ENCODE data around the gene TFCP2L1.
"Not testable (repeated sequence)": the region's sequence is repeated elsewhere in the genome, so short reads cannot be mapped to it uniquely, and the experiment has no call there.

The TFCP2L1 gene, protein sequence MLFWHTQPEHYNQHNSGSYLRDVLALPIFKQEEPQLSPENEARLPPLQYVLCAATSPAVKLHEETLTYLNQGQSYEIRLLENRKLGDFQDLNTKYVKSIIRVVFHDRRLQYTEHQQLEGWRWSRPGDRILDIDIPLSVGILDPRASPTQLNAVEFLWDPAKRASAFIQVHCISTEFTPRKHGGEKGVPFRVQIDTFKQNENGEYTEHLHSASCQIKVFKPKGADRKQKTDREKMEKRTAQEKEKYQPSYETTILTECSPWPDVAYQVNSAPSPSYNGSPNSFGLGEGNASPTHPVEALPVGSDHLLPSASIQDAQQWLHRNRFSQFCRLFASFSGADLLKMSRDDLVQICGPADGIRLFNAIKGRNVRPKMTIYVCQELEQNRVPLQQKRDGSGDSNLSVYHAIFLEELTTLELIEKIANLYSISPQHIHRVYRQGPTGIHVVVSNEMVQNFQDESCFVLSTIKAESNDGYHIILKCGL

DNA sequence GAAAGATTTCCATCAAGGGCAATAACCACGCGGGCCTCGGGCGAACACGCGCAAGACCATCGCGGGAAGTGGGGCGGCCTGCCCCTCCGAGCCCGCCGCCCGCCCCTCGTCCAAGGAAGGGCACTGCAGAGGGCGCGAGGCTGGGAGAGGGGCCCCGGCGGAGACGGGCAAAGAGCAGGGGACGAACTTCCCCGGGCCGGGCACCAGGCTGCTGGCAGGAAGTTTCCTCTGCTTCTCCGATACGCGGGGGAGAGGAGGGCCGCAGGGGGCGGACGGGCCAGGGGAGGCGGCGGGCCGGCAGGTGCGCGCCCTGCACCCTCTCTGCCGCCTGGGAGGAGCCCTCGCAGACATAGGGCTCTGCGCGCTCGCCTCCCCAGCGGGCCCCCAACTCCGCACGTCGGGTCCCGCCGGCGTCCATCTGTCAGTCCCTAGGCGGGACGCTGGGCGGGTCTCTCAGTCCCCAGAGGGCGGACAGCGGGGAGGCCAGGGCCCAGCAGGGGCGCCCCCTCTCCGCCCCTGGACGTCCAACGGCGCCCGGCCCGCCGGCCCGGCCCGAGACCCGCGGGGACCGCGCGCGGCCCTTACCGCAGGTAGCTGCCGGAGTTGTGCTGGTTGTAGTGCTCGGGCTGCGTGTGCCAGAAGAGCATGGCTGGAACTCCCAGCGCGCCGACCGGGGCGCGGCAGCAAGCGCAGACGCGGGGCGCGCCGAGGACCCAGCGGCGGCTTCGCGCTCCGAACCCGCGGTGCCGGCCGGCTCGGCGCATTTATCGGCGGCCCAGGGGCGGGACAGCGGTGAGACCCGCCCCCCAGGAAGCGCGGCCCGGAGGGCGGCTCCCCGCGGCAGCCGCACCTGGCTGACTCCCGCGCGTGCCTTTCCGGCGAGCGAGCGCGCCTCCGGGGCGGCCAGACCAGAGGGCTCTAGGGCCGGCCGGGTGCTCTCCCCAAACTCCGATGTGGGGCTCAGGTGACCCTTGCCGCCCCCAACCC is at the start of gene TFCP2L1:
Gene TFCP2L1 (minus strand): TSS at position 740 of the 987 bp plus-strand sequence. CDS start 93 bp downstream, at position 647.
- TF ChIP-seq, protein P1, sequence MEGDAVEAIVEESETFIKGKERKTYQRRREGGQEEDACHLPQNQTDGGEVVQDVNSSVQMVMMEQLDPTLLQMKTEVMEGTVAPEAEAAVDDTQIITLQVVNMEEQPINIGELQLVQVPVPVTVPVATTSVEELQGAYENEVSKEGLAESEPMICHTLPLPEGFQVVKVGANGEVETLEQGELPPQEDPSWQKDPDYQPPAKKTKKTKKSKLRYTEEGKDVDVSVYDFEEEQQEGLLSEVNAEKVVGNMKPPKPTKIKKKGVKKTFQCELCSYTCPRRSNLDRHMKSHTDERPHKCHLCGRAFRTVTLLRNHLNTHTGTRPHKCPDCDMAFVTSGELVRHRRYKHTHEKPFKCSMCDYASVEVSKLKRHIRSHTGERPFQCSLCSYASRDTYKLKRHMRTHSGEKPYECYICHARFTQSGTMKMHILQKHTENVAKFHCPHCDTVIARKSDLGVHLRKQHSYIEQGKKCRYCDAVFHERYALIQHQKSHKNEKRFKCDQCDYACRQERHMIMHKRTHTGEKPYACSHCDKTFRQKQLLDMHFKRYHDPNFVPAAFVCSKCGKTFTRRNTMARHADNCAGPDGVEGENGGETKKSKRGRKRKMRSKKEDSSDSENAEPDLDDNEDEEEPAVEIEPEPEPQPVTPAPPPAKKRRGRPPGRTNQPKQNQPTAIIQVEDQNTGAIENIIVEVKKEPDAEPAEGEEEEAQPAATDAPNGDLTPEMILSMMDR (IDR thresholded peaks at IDR 0.05; ENCODE audit: low read depth, low read length, missing control alignments): no peak
- H3K4me3 ChIP-seq (replicated peaks; ENCODE audit: low read depth, low read length): no peak within 1 kb of the TSS
- DNase-seq (ENCODE audit: extremely low read depth, low read depth): no peak

DNA sequence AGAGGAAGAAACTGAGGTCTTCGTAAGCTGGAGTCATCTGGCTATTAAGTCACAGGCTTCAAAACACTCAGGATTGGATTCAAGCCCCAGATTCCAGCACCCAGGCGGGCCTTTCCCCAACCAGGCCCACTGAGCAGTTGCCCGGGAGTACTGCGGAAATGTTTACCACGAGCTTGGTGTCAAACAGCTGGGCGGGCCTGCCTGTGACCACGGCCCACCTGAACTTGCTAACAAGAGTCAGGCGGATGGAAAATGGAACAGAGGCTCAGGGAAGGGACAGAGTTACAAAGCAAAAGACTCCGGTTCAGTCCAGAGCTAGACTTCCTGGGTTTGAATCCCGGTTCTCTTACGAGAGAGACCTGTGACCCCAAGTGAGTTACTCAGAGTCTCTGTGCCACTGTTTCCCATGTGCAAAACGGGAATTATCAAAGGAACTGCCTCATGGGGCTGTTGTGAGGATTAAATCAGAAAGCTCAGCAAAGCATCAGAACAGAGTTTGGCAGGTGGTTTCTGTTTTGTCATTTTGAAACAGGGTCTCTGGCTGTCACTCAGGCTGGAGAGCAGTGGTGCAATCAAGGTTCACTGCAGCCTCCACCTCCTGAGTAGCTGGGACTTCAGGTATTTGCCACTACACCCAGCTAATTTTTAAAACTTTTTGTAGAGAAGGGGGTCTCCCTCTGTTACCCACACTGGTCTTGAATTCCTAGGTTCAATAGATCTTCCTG is 49.0 kb upstream of the TFCP2L1 start:
- TF ChIP-seq, protein P1 (IDR thresholded peaks at IDR 0.05; ENCODE audit: low read depth, low read length, missing control alignments): no peak
- no peak overlapping the region for H3K4me3 ChIP-seq (replicated peaks; ENCODE audit: low read depth, low read length)
- DNase-seq (ENCODE audit: extremely low read depth, low read depth): no peak

DNA sequence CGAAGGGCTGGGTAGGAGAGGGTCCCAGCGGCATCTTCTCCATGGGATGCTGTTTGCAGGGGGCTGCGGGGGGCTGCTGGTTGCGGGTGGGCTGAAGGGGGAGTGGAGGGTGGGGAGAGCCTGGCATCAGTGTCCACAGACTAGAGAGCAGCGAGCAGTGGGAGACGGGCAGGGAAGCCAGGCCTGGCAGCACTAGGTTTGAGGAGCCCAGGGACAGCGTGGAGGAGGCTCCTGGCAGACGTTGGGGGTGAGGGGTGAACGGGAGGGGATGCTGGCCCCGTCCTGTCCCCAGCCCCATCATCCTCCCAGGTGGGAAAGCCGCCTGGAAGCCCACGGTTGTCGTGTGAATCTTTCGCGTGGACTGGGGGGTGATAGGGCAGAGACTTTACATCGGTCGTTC is 48.2 kb upstream of the TFCP2L1 start:
- no peak for DNase-seq (ENCODE audit: extremely low read depth, low read depth)
- no peak overlapping the region for H3K4me3 ChIP-seq (replicated peaks; ENCODE audit: low read depth, low read length)
- TF ChIP-seq, protein P1 (IDR thresholded peaks at IDR 0.05; ENCODE audit: low read depth, low read length, missing control alignments): no peak

DNA sequence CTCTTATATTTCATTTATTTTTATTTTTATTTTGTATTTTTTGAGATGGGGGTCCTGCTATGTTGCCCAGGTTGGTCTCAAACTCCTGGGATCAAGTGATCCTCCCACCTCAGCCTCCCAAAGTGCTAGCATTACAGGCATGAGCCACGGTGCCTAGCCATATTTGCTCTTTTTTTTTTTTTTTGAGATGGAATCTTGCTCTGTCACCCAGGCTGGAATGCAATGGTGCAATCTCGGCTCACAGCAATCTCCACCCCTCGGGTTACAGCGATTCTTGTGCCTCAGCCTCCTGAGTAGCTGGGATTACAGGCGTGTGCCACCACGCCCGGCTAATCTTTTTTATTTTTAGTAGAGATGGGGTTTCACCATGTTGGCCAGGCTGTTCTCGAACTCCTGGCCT is 46.3 kb upstream of the TFCP2L1 start:
- not testable (repeated sequence) for H3K4me3 ChIP-seq (replicated peaks; ENCODE audit: low read depth, low read length)

DNA sequence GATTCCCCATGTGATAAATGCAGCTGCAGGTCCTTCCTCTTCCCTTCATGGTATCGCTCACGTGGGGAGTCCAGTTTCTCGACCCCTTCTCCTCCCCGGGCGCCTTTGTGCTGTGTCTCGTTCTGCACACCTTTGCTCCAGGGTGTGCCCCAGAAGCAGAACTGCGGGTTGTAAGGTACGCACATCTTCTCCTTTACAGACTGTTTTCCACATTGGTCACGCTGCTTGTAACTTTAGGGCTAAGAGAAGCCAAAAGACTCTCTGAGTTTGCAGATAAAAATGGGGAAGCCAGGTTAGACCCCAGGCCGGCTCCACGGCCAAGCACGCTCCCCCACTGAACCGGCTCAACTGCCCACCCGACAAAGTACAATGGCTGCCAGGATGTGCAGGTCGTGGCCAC is 45.9 kb upstream of the TFCP2L1 start:
- TF ChIP-seq, protein P1 (IDR thresholded peaks at IDR 0.05; ENCODE audit: low read depth, low read length, missing control alignments): no peak
- no peak for DNase-seq (ENCODE audit: extremely low read depth, low read depth)
- H3K4me3 ChIP-seq (replicated peaks; ENCODE audit: low read depth, low read length): no peak overlapping the region

More for the DNA sequence above, 46.3 kb upstream of the TFCP2L1 start:
- DNase-seq (ENCODE audit: extremely low read depth, low read depth): not testable (repeated sequence)

DNA sequence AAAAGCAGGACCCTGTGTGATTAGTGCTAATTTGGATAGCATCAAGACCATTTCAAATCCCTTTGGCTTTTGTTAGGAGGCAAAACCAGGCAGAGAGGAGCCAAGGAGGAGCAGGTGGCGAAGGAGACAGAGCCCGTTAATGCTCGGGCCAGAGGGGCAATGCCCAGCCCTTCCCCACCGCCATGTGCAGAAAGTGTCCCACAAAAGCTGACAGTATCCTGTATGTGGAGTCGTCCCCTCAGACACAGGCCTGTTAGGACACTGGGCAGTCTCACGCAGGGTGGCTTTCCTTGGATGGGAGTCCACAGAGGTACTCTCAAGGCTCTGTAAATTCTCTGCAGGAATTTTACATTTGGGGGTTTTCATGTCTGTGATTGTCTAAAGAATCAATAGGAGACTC is 44.8 kb upstream of the TFCP2L1 start:
- no peak for DNase-seq (ENCODE audit: extremely low read depth, low read depth)
- H3K4me3 ChIP-seq (replicated peaks; ENCODE audit: low read depth, low read length): no peak overlapping the region
- TF ChIP-seq, protein P1 (IDR thresholded peaks at IDR 0.05; ENCODE audit: low read depth, low read length, missing control alignments): no peak

Measured in HFF-Myc (cell line).